ENCODE results near the gene SPO11.
A peak's percentile ranks its signal among the peaks of the same experiment; 100 is the strongest.

SPO11 gene

DNA sequence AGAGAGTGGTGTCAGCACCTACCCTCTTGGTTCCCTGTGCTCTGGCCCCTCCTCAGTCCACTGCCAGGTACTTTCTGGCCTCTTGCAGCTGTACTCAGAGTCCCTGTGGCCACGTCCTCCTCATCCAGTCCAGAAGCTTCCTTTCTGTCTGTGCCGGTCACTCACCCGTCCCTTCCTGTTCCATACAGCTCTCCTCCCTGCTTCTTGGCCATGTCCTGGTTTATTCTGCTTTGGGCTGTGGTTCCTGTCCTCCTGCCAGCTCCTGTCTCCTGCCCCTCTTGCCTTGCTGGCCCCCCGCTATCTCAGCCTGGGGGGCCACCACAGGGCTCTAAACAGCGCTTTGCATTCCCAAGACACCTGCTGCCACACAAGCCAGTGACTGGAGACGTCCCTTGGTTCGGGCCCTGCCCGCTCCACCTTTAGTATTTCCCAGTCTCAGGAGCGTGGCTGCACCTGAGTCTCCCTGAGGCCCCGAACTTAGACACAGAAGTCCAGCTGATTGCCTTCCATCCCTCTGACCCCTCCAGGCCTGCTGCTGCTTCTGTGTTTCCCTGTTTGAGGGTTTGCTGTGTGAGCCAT lies 46.1 kb downstream of the SPO11 start:
- DNase-seq (ENCODE audit: low spot score), result no peak

DNA sequence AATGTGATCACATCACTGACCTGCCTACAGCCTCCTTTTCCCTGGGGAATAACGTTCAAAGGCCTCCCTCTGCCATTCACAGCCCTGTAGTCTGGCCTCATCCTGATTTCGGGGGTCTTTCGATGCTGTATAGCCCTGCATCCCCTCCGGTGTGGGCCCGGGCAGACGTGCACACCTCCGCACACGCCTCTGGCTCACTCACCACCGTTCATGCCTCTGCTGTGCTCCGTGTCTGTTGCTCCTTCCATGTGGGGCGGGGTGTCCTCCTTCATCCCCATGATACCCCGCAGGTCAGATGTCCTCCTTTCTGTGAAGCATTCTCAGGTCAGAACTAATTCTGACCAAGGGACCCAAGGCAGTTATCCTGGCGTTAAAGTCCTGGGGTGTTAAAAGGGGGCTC lies 47.7 kb downstream of the SPO11 start:
- DNase-seq (ENCODE audit: low spot score), result no peak

DNA sequence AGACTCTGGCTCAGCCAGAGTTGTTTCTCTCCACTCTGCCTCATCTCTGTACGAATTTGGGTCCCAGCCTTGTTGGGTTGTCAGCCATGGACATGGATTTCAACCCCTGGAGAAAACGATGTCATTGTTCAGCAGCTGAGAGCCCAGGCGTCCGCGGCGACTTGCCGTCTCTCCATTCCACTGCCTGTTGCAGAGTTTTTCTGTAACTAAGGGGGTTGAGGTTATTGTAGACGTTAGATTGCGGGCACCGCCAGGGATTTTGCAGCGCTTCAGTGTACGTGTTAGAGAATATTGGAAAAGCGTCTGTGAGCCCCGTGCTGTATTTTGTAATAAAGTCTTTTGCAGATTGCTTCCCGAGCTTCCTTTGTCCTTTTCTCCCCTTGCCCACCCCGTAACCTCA lies 48.5 kb downstream of the SPO11 start:
- no peak for DNase-seq (ENCODE audit: low spot score)

DNA sequence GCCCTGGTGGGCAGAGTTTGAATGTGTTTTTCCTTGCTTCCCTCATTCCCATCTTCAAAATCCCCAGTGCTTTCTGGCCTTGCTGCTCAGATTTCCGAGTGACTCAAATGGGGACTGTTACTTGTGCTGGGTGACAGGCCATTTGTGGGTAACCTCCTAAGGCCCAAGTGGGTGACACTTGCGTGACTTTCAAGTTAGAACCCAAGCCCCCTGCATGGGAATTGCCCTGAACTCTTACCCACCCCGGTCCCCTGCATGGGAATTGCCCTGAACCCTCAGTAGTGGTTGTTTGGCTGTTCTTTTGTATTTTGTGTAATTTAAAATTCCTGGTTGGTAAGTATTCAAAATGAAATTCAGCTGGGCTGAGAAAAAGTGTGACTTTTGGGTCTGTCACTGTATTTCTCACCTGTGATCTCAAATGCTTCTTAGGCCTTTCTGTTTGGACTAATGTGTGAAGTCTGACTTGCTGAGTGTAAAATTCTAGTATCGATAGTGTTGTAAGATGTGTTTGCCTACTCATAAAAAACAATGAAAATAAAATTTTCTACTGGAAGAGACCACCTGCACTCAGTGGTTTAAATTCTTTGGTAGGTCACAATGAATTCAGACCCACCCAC lies 49.2 kb downstream of the SPO11 start:
- DNase-seq (ENCODE audit: low spot score), result no peak

DNA sequence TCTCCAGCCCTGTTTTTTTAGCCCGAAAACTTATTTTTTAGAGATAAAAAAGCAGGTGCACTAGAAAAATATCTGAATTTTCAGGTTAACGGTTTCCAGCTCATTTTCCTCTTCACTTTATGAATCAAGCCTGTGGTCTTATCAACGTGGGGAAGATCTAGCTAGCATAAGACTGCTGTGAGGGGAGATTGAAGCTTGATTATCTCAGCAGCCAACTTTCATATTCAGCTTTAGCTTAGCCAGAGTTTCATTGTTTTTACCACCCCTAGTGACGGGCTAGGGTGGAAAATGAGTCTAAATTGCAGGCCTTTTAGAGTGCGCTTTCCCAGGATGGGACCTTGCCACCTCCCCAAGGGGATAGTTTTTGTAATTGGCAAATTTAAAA lies 49.7 kb downstream of the SPO11 start:
- no peak for DNase-seq (ENCODE audit: low spot score)

DNA sequence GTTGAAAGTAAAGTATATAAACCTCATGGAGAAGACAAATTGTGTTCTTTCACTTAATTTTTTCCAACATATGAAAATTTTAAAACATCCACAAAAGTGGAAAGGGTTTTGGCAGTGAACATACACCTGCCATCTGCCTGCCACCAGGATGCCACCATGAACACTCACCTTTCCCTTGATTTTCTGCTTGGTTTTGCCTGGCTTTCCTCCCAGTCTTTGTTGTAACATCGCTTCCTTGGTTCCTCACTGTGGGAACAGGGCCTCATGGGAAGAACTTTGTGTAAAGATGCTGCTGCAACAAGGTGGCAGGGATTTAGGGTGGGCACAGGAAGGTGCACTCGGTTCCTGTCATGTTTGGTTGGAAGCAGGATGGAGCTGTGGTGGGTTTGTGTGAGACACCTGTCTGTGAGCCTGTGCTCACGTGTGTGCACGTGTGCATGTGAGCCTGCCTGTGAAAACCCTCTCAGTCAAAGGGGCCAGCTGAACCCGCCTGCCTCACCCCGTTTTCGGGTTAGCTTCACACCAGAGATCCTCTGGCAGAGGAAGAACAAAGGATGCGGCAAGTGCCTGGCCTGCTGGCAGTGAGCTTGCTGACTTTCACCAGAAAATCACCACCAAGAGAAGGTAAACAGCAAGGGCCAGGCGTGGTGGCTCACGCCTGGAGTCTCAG lies 50.6 kb downstream of the SPO11 start:
- DNase-seq (ENCODE audit: low spot score), result no peak

DNA sequence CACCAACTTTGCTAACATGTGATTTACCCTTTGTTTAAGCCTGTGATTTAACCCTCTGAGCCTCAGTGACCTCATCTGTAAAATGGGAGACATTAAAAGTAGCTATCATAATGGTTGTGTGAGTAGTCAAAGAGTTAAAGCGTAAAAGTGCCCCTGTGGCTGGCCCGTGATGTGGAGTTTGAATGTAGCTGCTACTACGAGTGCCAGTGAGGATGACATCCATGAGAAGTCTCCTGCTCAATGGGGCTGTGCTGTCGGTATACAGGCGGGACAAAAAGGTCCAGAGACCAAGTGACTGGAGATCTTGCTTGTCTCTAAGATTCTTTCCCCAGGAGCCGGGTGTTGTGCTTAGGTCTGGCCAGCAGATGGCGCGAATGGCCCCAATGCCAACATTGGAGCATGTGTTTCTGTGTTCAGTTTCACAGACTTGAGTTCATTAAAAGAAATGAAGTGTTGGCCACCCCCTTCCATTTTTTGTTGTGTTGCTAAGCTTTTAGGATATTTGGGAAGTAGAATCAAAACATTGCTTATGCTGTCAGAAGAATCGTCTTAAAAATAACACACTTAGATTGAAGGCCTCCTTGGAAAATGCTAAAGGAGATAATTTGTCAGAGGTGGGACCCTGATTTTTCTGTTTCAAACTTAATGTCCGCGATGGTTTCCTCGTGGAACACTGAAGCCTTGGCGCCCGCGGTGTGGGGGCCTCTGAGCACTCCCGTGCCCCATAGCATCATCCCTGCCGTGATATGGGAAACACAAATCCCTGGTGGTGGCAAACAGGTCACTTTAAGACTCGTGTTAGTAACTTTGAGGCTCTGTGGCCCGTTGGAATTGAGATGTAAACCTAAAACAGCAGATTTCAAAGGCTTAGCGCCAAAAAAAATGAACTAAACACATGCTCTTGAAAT lies 52.2 kb downstream of the SPO11 start:
- peak; percentile 89 for DNase-seq (ENCODE audit: low spot score)

DNA sequence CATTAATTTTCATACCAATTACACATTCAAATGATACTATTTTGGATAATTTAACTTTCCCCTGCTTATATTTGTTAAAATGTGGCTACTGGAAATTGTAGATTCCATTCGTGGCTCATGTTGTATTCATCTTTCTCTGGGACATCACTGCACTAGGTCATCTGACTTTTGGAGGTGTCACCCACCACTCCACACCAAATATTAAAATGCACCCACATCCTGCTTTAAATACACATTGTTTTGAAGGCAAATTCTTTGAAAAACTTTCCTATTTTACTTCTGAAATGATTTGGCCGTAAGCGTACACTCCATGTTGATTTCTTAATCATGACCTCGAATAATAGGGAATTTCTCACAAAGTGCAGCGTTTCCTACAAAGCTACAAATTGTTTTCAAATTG lies 52.9 kb downstream of the SPO11 start:
- no peak for DNase-seq (ENCODE audit: low spot score)

DNA sequence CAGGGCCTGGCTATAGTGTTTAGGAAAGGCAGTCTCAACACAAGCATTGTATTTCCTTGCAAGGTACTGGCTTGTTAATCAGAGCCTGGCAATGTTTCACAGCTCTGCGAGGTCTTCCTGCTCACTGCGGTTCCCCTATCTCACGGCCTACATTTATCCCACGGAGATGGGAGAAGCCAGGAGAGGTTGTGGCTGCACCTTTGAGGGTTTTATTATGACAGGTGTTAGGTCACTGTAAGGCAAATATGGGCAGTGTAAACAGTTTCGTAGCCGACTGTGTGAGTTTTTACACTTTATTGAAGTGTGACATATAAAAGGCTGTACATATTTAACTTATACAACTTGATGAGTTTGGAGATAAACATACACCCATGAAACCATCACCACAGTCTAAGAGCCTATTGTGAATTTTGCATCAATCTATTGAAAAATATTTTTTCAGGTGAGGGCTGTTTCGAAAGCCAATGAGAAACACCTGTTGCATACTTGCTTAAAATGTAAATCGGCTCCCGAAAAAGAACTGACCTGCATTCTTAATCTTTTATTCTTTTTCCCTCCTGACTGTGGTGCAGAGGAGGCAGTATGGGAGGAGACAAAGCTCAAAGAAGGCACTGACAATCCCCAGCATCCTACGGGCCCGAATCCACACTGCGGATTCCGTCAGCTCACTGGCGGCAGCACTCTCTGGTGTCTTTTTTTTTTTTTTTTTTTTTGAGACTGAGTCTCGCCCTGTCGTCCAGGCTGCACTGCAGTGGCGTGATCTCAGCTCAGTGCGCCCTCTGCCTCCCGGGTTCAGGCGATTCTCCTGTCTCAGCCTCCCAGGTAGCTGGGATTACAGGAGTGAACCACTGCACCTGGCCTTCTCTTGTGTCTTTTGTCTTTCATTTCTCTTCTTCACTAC lies 54.1 kb downstream of the SPO11 start:
- no peak for DNase-seq (ENCODE audit: low spot score)

DNA sequence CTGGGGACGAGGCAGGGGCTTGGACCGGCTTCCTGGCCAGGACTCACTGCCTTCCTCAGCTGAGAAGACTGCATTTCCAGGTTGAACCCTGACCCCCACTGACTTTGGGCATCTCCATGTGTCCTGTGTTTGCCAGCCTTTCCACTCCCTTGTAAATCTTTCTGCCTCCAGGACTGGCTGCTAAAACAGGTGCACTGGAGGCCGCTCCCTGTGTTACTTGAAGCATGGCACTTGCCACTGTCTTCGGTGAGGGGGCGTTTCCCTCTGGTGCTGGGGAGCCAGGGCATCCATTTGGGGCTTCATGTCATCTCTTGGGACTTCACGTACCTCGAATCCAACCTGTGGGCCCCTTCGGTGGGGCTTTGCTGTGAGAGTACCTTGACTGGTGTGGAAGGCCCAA lies 54.9 kb downstream of the SPO11 start:
- DNase-seq (ENCODE audit: low spot score), result no peak

DNA sequence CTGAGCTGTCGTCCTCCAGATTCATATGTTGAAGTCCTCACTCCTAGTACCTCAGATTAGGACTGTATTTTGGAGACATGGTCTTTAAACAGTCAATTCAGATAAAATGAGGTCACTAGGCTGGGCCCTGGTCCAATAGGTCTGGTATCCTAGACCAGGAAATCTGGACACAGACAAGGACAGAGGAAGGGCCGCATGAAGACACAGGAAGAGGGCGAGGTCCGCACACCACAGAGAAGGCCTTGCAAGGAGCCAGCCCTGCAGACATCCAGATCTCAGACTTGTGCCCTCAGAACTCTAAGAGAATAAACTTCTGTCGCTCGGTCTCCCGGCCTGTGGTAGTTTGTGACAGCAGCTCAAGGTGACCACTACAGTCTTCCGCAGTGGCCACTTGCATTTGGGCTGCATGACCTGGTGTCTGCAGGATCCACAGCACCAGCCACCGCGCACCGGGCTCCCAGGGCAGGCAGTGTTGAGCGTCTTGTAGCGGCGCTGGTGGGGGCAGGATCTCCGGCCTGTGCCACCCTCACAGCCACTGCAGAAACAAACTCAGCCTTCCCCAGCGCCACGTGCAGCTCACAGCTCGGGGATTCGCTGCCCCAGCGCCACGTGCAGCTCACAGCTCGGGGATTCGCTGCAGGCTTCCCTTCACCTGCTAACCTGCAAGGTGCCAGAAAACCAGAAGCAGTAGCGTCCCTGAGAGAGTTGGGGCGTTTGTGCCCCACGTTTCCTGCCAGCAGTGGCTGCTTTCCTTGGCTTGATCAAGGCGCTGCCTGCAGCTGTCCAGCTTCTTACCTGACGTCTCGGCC lies 55.6 kb downstream of the SPO11 start:
- DNase-seq (ENCODE audit: low spot score), result no peak

DNA sequence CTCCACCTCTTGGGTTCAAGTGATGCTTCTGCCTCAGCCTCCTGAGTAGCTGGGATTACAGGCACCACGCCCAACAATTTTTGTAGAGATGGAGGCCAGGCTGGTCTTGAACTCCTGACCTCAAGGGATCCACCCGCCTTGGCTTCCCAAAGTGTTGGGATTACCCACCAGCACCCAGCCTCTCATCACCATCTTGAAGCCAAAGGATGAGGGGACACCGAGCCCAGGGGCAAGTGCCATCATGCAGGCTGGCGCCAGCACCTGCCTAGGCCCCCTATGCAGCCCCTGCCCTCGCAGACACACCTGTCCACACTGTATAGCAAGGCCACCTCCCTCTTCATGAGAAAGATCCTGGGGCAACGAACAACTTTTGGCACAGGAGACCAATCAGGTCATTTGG lies 56.3 kb downstream of the SPO11 start:
- no peak for DNase-seq (ENCODE audit: low spot score)

DNA sequence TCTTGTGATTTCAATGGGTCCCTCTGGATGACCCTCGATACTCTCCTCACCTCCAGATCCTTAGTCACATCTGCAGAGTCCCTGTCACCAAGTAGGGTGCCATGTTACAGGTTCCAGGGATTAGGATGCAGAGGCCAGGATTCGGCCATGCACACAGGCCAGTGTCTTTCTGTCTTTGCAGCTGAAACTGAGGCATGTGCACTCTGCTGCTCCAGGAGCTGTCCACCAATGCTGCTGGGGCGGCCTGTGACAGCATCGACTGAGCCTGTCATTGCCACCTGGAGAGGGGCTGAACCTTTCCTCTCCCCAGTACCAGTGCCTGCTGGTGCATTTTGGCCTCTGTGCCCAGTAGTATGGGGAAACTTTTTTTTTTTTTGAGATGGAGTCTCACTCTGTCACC lies 57.2 kb downstream of the SPO11 start:
- no peak for DNase-seq (ENCODE audit: low spot score)

DNA sequence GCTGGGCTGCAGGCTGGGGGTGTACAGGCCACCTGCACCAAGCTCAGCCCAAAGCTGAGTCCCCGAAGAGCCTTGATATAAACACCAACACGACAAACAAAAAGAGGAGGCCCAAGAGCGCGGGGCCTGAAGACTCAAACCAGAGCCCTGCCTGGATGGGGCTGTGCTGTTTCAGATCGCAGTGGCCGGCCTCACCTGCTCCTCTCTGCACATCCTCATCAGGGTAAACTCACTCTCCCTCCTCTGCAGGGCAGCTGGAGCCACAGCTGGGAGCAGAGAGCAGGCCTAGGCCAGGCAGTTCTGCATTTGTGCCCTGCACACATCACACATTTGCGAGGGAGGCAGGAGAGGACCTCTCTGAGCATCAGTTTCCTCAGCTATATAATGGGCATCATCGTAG lies 57.9 kb downstream of the SPO11 start:
- DNase-seq (ENCODE audit: low spot score), result peak; percentile 49

DNA sequence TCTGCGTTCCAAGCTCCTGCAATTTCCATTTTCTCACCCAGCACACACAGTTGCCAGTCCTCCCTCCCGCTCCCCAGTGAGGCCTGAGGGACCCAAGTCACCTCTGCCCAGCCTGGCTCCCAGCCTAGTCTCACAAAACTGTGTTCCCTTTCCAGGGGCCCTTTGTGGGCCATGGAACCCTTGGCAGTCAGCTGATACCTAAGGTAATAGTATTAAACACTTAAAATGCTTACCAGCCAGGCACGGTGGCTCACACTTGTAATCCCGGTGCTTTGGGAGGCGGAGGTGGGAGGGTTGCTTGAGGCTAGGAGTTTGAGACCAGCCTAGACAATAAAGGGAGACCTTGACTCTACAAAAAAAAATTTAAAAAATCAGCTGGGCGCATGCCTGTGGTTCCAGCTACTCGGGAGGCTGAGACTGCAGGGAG lies 58.4 kb downstream of the SPO11 start:
- no peak for DNase-seq (ENCODE audit: low spot score)

DNA sequence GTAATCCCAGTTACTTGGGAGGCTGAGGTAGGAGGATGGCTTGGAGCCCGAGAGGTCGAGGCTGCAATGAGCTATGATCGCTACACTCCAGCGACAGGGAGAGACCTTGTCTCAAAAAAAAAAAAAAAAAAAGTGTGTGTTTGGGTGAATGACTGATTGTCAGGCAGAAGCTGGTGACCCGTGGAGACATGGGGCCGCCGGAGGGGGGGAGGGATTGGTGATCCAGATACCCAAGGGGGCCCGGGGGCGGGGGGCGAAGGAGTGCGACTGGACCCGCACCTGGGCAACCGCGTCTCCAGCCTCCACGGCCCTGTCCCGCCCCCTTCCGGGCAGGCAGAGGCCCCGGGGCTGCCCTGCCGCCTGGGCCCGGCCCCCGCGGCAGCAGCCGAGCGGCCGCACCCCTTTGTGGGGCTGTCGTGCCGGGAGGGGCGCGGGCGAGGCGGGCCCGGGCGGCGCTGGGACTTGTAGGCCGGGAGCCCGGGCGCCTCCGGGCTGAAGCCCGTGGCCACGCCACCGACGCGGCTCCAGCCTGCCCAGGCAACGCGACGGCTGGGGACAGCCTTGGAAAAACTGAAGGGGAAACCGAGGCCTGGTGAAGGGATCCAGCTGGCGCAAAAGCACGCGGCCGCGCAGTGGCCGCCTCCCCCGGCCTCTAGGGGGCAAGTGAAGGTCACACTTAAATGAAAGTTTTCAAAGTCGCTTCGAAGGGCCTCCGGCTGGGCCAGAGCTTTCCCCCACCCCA lies 59.5 kb downstream of the SPO11 start:
- peak; percentile 79 for DNase-seq (ENCODE audit: low spot score)

DNA sequence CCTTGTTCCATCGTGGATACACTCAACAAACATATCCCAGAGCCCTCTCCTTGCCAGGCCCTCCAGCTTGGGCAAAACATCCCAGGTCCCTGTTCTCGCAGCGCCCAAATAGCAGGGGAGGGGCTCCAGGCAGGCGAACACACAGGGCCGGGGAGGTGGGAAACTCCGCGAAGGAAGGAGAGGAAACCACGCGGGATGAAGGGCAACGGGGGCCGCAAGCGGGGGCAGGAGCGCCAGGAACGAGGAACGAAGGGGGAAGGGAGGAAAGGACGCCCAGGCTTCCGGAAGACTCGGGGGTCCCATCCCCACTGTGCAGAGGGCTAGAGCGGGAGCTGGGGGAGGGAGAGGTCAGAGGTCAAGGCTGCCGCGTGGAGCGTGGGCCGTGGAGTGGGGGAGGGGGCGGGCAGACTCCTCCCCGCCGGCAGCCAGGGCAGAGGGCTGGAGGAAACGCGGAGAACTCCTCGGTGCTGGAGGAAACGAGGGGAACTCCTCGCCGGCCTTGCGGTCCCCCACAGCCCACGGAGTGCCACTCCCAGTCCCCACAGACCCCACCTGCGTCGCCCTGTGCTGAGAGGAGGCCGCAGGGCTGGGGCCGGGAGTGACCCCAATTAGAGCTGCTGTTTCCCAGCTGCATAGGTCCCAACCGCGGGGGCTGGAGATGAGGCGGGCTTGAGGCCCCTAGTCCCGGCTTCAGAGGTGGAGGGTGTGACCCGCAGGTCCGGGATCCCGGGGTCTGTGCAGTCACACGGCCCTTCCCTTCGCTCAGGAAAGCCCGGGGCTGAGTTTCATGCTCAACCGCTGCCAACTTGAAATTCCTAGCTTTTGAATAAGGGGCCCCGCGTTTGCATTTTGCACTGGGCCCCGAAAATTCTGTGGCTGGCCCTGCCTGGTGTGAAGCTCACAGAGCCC lies 60.3 kb downstream of the SPO11 start:
- DNase-seq (ENCODE audit: low spot score), result peak; percentile 60

DNA sequence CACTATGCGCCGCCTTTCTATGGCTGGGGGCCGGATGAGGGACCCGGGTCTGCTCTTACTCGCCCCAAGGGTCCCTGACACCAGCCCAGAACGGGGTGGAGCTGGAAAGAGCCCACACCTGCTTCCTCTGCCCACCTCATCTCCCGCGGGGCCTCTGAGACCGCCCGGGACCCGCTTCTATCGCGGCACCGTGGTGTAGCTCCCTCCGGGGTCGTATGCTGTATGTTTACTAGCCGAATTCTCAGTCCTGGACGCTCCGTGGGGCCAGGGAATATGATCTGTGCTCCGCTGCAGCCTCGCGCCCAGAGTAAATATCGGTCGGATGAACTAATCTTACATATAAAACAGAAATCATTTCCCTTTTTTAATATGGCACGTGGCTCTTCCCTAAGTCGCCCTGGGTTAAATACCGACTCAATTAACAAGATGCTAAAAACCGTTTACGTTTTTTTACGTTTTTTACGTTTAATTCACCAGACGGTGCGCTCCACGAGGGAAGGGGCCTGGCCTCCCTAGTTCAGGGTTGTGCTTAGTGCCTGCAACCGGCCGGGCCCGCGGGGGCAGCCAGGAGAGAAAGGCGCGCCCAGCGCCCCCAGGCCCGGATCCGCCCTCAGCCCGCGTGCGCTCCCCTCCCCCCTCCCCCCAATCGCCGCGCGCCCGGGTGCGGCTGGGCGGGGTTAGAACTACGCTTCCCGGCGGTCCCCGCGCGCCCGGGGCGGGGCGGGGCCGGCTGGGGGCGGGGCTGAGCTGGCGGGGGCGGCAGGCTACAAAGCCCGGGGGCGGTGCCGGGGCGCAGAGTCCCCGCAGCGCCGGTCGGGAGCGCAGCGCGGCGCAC lies 61.2 kb downstream of the SPO11 start, which contains the start of gene RBM38:
Gene RBM38 (plus strand): TSS at position 793 of the 835 bp plus-strand sequence. CDS start 186 bp downstream, outside the sequence.
- peak; percentile 90 for DNase-seq (ENCODE audit: low spot score)

Data from NAMALWA (cell line).